Subcutaneous abdominal adipose tissue (tissue), 5 donors: ENCODE data around the gene SPARCL1.
"Not testable (repeated sequence)": the region's sequence is repeated elsewhere in the genome, so short reads cannot be mapped to it uniquely, and the experiment has no call there.

Experiments
- H3K27ac ChIP-seq: one replicate; pipeline ENCODE4 v1.7.0; 2013; ENCODE audit warnings: low read depth, mild to moderate bottlenecking, inconsistent platforms, low read length, moderate library complexity
- H3K27me3 ChIP-seq, 5 donors: one replicate each; pipeline ENCODE4 v1.7.0; 2013; ENCODE audit warnings: low read length in 5 of 5, inconsistent platforms in 1 of 5; ENCODE audit not compliant: control insufficient read depth in 5 of 5, insufficient read depth in 4 of 5
- H3K36me3 ChIP-seq, 5 donors: one replicate each; pipeline ENCODE4 v1.7.0; 2013; ENCODE audit warnings: low read length in 5 of 5; ENCODE audit not compliant: control insufficient read depth in 5 of 5, insufficient read depth in 5 of 5
- H3K4me1 ChIP-seq, 5 donors: one replicate each; pipeline ENCODE4 v1.7.0; 2013; ENCODE audit warnings: low read length in 5 of 5, mild to moderate bottlenecking in 3 of 5, moderate library complexity in 1 of 5; ENCODE audit not compliant: control insufficient read depth in 5 of 5, insufficient read depth in 5 of 5
- H3K4me3 ChIP-seq, 5 donors: one replicate each; pipeline ENCODE4 v1.7.0; 2013; ENCODE audit warnings: low read length in 5 of 5, low read depth in 1 of 5
- H3K9ac ChIP-seq, 5 donors: one replicate each; pipeline ENCODE4 v1.7.0; 2013; ENCODE audit warnings: low read length in 5 of 5, mild to moderate bottlenecking in 4 of 5, moderate library complexity in 3 of 5
- H3K9me3 ChIP-seq, 5 donors: one replicate each; pipeline ENCODE4 v1.7.0; 2013; ENCODE audit warnings: low read length in 5 of 5; ENCODE audit not compliant: control insufficient read depth in 5 of 5
- donor health status: healthy.
- donor health status: healthy.
- donor health status: healthy.
- donor health status: healthy.
- donor health status: healthy.

The SPARCL1 gene

GRCh38 chr4:87465739-87466366, 63.3 kb downstream of the SPARCL1 start:
- Histone ChIP-seq H3K27ac (no peak overlapping the region), H3K9me3 (no peaks in the 10 kb centered on the region), H3K4me1 (peaks cover 0 to 4% (median 0%) of the 10 kb centered on the region in 5 donors), H3K9ac (no peak overlapping the region), H3K4me3 (no peak overlapping the region), H3K27me3 (no peaks in the 10 kb centered on the region), H3K36me3 (no peaks in the 10 kb centered on the region)

- peaks cover 0 to 4% (median 0%) of the 10 kb centered on the region in 5 donors for H3K4me1 ChIP-seq
- H3K9me3 ChIP-seq: no peaks in the 10 kb centered on the region
- H3K4me3 ChIP-seq: no peak overlapping the region
- no peak overlapping the region for H3K27ac ChIP-seq
- no peaks in the 10 kb centered on the region for H3K27me3 ChIP-seq
- H3K9ac ChIP-seq: no peak overlapping the region
- H3K36me3 ChIP-seq: peaks cover 7 to 17% (median 14%) of the 10 kb centered on the region in 5 donors
Measured at GRCh38 chr4:87462102-87462501, 67.1 kb downstream of the SPARCL1 start.

- Histone ChIP-seq H3K4me1 (peaks cover 0 to 4% (median 0%) of the 10 kb centered on the region in 5 donors), H3K9me3 (no peaks in the 10 kb centered on the region), H3K27me3 (no peaks in the 10 kb centered on the region), H3K4me3 (no peak overlapping the region), H3K36me3 (peaks cover 7 to 17% (median 14%) of the 10 kb centered on the region in 5 donors), H3K9ac (no peak overlapping the region), H3K27ac (no peak overlapping the region)
Measured at GRCh38 chr4:87461281-87461700, 67.9 kb downstream of the SPARCL1 start.

GRCh38 chr4:87458913-87459312, 70.3 kb downstream of the SPARCL1 start:
- Histone ChIP-seq H3K27ac (no peak overlapping the region), H3K27me3 (no peaks in the 10 kb centered on the region), H3K9ac (no peak overlapping the region), H3K4me3 (no peak overlapping the region), H3K4me1 (no peaks in the 10 kb centered on the region), H3K36me3 (peaks cover 7 to 22% (median 20%) of the 10 kb centered on the region in 5 donors), H3K9me3 (no peaks in the 10 kb centered on the region)

GRCh38 chr4:87451537-87451936, 77.6 kb downstream of the SPARCL1 start:
- H3K9ac ChIP-seq: no peak overlapping the region
- no peak overlapping the region for H3K27ac ChIP-seq
- no peaks in the 10 kb centered on the region for H3K4me1 ChIP-seq
- H3K36me3 ChIP-seq: peaks cover 4 to 31% (median 19%) of the 10 kb centered on the region in 5 donors
- no peaks in the 10 kb centered on the region for H3K27me3 ChIP-seq
- H3K9me3 ChIP-seq: no peaks in the 10 kb centered on the region
- no peak overlapping the region for H3K4me3 ChIP-seq

DNA sequence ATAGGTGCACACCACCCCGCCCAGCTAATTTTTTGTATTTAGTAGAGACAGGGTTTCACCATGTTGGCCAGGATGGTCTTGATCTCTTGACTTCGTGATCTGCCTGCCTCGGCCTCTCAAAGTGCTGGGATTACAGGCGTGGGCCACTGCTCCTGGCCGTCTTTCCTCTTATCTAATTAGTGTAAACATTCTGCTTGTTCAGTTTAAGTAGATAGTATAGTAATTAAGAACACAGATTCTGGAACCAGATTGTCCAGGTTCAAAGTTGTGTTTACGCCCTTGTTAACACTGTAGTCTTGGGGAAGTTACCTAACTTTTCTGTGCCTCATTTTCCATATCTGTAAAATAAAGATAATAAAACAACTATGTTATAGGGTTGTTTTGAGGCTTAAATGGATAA, 82.8 kb downstream of the SPARCL1 start:
- not testable (repeated sequence) for H3K4me1 ChIP-seq, H3K27me3 ChIP-seq, H3K4me3 ChIP-seq, H3K9ac ChIP-seq, H3K27ac ChIP-seq, H3K9me3 ChIP-seq
- H3K36me3 ChIP-seq: peaks cover 18 to 56% (median 37%) of the 10 kb centered on the region in 5 donors

DNA sequence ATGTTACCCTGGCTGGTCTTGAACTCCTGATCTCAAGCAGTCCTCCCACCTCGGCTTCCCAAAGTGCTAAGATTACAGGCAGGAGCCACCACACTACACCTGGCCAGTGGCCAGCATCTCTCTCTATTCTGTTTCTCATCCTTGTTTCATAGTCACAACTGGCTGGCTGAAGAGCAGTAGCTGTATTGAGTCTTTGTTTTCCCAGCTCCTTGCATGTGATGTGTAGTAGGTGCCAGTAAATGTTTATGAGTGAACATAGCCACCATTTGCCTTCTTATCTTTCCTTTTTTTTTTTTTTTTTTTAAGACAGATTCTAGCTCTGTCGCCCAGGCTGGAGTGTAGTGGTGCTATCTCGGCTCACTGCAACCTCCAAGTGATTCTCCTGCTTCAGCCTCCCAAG, 83.2 kb downstream of the SPARCL1 start:
- H3K9me3 ChIP-seq: no peaks in the 10 kb centered on the region
- peaks cover 18 to 53% (median 33%) of the 10 kb centered on the region in 5 donors for H3K36me3 ChIP-seq
- no peak overlapping the region for H3K9ac ChIP-seq
- no peaks in the 10 kb centered on the region for H3K4me1 ChIP-seq
- H3K27me3 ChIP-seq: no peaks in the 10 kb centered on the region
- H3K27ac ChIP-seq: no peak overlapping the region
- no peak overlapping the region for H3K4me3 ChIP-seq

DNA sequence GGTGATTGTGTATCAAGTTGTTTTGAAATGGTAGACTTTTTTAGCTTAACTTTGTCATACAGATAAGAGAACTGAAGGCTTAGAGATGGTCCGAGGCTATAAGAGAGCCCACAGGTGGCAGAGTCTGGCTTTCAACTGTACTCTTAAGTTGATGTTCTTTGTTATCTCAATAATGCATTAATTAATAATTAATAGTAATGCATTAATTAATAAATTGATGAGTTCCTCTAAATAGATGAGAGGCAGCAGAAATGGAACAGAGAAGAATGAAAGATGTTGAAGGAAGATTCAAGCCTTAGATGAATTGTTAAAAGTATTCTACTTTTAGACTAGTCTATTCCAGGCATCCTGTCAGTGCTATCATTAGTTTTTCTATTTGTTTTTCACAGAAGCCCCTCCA, 84.4 kb downstream of the SPARCL1 start:
- no peaks in the 10 kb centered on the region for H3K27me3 ChIP-seq
- H3K4me3 ChIP-seq: no peak overlapping the region
- no peaks in the 10 kb centered on the region for H3K4me1 ChIP-seq
- H3K36me3 ChIP-seq: peaks cover 22 to 51% (median 30%) of the 10 kb centered on the region in 5 donors
- H3K9me3 ChIP-seq: no peaks in the 10 kb centered on the region
- no peak overlapping the region for H3K9ac ChIP-seq
- H3K27ac ChIP-seq: no peak overlapping the region

GRCh38 chr4:87442889-87443288, 86.3 kb downstream of the SPARCL1 start:
- Histone ChIP-seq H3K36me3 (peaks cover 24 to 56% (median 33%) of the 10 kb centered on the region in 5 donors), H3K4me3 (no peak overlapping the region), H3K9me3 (no peaks in the 10 kb centered on the region), H3K27ac (no peak overlapping the region), H3K9ac (no peak overlapping the region), H3K27me3 (no peaks in the 10 kb centered on the region), H3K4me1 (no peaks in the 10 kb centered on the region)

GRCh38 chr4:87433342-87433741, 95.8 kb downstream of the SPARCL1 start:
- Histone ChIP-seq H3K9me3 (no peaks in the 10 kb centered on the region), H3K27me3 (no peaks in the 10 kb centered on the region), H3K36me3 (peaks cover 8 to 13% (median 12%) of the 10 kb centered on the region in 5 donors), H3K27ac (no peak overlapping the region), H3K4me1 (no peaks in the 10 kb centered on the region), H3K4me3 (no peak overlapping the region), H3K9ac (no peak overlapping the region)
